BLaER1 (cell line): ENCODE measurements around the gene CRKL.

ENCODE experiments used
- H3K27ac ChIP-seq: shearing (Covaris generic); formaldehyde crosslinking; 2 replicates; pipeline ENCODE4 v1.8.1; 2022
- H3K27me3 ChIP-seq: shearing (Covaris generic); formaldehyde crosslinking; 2 replicates; pipeline ENCODE4 v1.8.1; 2022
- H3K36me3 ChIP-seq: shearing (Covaris generic); formaldehyde crosslinking; 2 replicates; pipeline ENCODE4 v1.8.1; 2022
- H3K4me1 ChIP-seq: shearing (Covaris generic); formaldehyde crosslinking; 2 replicates; pipeline ENCODE4 v1.8.1; 2022
- H3K4me2 ChIP-seq: shearing (Covaris generic); formaldehyde crosslinking; 2 replicates; pipeline ENCODE4 v1.8.1; 2022
- H3K4me3 ChIP-seq: shearing (Covaris generic); formaldehyde crosslinking; 2 replicates; pipeline ENCODE4 v1.8.1; 2022
- H3K9ac ChIP-seq: shearing (Covaris generic); formaldehyde crosslinking; 2 replicates; pipeline ENCODE4 v1.8.1; 2022
- H3K9me3 ChIP-seq: shearing (Covaris generic); formaldehyde crosslinking; 2 replicates; pipeline ENCODE4 v1.8.1; 2022
- H4K20me1 ChIP-seq: shearing (Covaris generic); formaldehyde crosslinking; 2 replicates; pipeline ENCODE4 v1.8.1; 2022
- Cebpa-rat ChIP-seq: shearing (Covaris generic); IDR thresholded peaks from 2 replicates; pipeline ENCODE4 v1.8.1; 2022

CRKL gene

DNA sequence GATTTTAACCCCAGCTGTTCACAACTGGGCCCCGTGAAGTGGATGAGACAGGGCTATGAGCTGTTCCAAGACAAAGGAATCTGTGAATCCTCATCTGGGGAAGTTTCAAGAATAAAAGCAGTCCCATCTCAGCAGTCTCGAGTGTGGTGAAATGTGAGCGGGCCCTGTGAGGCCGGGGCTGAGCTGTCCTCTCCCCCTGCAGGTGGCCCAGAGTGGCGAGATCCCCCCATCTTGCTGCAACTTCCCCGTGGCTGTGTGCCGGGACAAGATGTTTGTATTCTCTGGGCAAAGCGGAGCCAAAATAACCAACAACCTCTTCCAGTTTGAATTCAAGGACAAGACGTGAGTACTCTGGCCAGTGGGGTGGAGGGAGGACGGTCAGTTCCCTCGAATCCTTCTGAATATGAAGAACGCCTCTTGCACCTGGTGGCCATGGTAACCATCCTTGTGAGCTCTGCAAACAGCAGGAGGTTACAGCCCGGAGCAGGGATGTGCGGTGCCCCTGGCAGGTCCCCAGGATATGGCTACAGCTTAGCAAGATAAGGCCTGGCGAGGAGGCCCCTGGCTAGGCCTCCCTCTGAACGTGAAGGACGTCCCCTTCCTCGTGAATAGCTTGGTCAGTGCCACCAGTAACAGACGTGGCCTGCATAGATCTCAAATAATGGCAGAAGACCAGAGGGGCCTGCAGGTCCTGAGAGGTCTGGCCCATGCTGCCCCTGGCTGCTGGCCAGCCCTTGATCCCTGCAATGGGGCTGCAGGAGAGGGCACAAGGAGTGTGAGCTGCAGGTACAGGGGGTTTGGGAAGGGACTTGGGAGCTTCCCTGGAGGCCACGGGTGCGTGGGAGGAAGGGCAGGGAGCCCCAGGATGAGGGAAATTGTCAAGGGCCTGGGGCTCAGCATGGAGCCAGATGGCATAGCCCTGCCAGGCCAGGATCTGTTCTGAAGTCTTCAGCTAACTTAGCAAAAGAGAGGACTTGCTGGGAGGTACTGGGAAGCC, 73.3 kb downstream of the CRKL start:
- no peak overlapping the region for H3K4me3 ChIP-seq
- peaks cover 91% of the 10 kb centered on the region for H3K36me3 ChIP-seq
- H3K9me3 ChIP-seq, result no peaks in the 10 kb centered on the region
- peaks cover 19% of the 10 kb centered on the region for H3K4me1 ChIP-seq
- H3K9ac ChIP-seq, result peak overlapping the region; percentile 61; the same call in 1 of the 2 replicates
- no peak for TF ChIP-seq Cebpa-rat
- peaks cover 4% of the 10 kb centered on the region; the same call in 1 of the 2 replicates for H4K20me1 ChIP-seq
- no peaks in the 10 kb centered on the region for H3K27me3 ChIP-seq
- peak overlapping the region; percentile 64 for H3K4me2 ChIP-seq
- peak overlapping the region; percentile 23; the same call in 1 of the 2 replicates for H3K27ac ChIP-seq

DNA sequence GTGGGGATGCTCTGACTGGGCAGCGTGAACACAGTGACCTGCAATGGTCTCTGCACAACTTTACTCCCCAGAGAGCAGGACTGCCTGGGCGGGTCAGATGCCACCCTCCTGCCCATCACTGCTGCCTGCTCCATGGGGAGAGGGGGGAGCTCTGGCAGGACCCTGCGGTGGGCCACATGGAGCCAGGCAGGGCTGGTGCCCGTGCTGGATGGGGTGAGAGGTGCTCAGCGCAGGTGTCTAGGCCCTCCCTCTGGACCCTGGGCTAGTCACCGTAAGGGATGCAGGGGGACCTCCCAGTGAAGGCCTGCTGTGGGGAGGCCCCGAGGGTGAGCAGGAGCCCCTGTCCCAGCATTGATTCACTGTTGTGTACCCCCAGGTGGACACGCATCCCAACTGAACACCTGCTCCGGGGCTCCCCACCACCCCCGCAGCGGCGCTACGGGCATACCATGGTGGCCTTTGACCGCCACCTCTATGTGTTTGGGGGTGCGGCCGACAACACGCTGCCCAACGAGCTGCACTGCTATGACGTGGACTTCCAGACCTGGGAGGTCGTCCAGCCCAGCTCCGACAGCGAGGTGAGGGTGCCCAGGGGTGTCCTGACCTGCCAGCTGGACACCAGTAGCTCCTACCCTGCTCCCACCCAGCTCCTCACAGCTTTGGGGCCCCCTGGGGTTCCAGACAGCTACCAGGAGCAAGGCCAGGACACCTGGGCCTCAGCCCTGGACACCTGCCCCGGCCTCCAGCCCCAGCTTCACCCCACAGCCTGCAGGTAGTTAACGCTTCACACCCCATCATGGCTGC, 74.2 kb downstream of the CRKL start:
- no peak for TF ChIP-seq Cebpa-rat
- H3K27ac ChIP-seq, result no peak overlapping the region
- H4K20me1 ChIP-seq, result peaks cover 5% of the 10 kb centered on the region
- no peak overlapping the region for H3K9ac ChIP-seq
- peaks cover 19% of the 10 kb centered on the region for H3K4me1 ChIP-seq
- no peak overlapping the region for H3K4me3 ChIP-seq
- no peaks in the 10 kb centered on the region for H3K27me3 ChIP-seq
- H3K9me3 ChIP-seq, result no peaks in the 10 kb centered on the region
- peaks cover 93% of the 10 kb centered on the region for H3K36me3 ChIP-seq
- no peak overlapping the region for H3K4me2 ChIP-seq

DNA sequence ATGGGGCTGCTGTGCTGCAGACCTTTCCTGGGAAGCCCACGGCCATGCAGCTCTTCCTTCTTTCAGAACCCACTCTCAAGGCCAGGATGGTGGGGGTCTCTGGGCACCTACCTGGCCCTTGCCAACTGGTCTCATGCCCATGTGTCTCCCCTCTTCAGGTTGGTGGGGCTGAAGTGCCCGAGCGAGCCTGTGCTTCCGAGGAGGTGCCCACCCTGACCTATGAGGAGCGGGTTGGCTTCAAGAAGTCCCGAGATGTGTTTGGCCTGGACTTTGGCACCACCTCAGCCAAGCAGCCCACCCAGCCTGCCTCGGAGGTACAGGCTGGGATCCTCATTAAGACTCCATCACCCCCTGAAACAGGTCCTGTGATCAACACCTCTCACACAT, 74.8 kb downstream of the CRKL start:
- Histone ChIP-seq H3K4me3 (no peak overlapping the region), H3K9me3 (no peaks in the 10 kb centered on the region), H3K4me2 (no peak overlapping the region), H3K36me3 (peaks cover 94% of the 10 kb centered on the region), H3K4me1 (peaks cover 19% of the 10 kb centered on the region), H3K27ac (no peak overlapping the region), H3K9ac (no peak overlapping the region), H3K27me3 (no peaks in the 10 kb centered on the region), H4K20me1 (peaks cover 11% of the 10 kb centered on the region)
- TF ChIP-seq Cebpa-rat, result no peak

DNA sequence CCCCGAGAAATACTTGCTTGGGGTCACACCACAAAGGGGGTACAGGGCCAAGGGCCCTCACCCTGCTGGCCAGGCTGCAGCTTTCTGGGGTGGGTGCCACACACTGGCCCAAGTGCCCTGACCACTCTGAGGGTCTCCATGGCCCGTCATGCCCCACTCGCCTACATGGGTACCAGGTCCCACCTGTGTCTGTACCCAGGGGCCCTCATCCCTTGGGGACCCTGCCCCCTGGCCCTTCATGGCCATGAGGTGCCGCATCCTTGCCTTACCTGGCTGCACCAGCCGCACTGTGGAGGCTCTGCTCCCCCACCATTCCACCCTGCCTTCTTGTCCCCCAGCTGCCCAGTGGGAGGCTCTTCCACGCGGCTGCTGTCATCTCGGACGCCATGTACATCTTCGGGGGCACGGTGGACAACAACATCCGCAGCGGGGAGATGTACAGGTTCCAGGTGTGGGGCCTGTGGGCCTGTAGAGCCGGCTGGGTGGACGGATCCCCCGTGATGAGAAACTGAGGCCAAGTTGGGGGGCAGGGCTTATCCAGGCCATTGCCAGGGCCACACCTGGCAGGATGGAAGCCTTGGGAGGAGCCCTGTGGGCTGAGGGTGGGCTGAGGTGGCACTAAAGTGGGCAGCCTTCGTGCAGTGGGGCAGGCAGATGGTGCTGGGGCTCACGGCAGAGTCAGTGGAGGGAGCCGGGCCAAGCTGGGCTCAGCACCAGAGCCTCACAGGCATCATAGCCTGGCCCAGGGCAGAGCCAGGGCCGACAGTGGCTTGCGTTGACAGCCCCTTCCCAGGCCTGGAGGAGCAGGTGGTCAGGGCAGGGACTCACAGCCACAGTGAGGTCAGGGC, 75.5 kb downstream of the CRKL start:
- TF ChIP-seq Cebpa-rat, result no peak
- no peaks in the 10 kb centered on the region for H3K9me3 ChIP-seq
- H3K9ac ChIP-seq, result no peak overlapping the region
- no peak overlapping the region for H3K4me3 ChIP-seq
- H3K27me3 ChIP-seq, result no peaks in the 10 kb centered on the region
- H3K27ac ChIP-seq, result no peak overlapping the region
- H4K20me1 ChIP-seq, result peaks cover 17% of the 10 kb centered on the region
- H3K4me2 ChIP-seq, result no peak overlapping the region
- peaks cover 19% of the 10 kb centered on the region for H3K4me1 ChIP-seq
- H3K36me3 ChIP-seq, result peaks cover 94% of the 10 kb centered on the region

DNA sequence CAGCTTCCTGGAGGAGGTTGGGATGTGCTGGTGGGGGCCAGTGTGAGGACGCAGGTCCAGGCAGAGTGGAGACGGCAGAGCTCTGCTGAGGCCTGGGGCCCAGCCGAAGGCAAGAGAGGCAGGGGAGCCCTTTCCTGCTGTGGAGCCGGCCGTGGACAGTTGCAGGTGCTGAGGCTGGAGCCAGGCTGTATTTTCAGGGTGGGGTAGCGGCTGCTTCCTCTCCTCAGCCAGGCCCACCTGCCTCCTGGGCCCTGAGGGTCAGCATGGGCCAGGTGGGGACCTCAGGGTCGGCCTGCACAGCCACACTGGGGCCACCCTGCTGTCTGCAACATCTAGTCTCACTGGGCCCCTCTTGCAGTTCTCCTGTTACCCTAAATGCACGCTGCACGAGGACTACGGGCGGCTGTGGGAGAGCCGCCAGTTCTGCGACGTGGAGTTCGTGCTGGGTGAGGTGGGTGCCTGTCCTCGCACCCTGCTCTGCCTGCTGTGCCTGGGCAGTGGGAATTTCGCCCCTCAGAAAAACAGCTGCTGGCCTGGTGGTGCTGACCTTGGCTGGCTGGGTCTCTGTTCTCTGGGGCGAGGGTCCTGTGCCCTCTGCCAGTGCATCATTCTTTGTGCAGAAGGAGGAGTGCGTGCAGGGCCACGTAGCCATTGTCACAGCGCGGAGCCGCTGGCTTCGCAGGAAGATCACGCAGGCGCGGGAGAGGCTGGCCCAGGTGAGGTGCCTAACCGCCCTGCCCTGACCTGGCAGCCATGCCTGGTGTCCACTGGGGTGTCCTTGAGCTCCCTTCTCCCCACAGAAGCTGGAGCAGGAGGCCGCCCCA, 76.3 kb downstream of the CRKL start:
- Histone ChIP-seq H3K36me3 (peaks cover 94% of the 10 kb centered on the region), H3K9ac (no peak overlapping the region), H3K27me3 (no peaks in the 10 kb centered on the region)

DNA sequence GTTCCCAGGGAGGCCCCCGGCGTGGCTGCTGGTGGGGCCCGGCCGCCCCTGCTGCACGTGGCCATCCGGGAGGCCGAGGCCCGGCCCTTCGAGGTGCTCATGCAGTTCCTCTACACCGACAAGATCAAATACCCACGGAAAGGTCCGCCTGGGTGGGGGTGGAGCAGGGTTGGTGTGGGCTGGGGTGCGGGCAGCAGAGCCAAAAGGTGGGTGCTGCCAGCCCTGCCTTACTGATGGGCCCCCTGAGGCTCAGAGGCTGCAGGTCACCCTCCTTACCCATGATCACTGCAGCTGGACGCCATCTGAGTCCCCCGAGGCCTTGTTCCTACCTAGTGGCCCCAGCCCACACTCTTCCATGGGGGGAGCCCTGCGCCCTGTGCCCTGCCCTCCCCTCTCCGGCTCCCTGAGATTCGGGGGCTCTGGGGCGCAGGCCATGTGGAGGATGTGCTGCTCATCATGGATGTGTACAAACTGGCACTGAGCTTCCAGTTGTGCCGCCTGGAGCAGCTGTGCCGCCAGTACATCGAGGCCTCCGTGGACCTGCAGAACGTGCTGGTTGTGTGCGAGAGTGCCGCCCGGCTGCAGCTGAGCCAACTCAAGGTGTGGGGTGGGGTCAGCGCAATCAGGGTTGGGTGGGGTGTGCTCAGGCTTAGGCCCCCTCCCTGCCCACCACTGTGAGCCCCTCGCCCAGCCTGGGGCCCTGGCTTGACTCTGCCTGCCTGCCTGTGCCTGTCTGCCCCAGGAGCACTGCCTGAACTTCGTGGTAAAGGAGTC, 77.1 kb downstream of the CRKL start:
- peaks cover 94% of the 10 kb centered on the region for H3K36me3 ChIP-seq
- no peak overlapping the region for H3K4me3 ChIP-seq
- peaks cover 30% of the 10 kb centered on the region for H4K20me1 ChIP-seq
- no peak overlapping the region for H3K4me2 ChIP-seq
- H3K9me3 ChIP-seq, result no peaks in the 10 kb centered on the region
- no peak for TF ChIP-seq Cebpa-rat
- no peak overlapping the region for H3K9ac ChIP-seq
- H3K27ac ChIP-seq, result no peak overlapping the region
- no peaks in the 10 kb centered on the region for H3K27me3 ChIP-seq
- H3K4me1 ChIP-seq, result peaks cover 10% of the 10 kb centered on the region

More for the DNA sequence above, 76.3 kb downstream of the CRKL start:
- Histone ChIP-seq H3K27ac (no peak overlapping the region), H3K4me1 (peaks cover 18% of the 10 kb centered on the region), H3K4me3 (no peak overlapping the region), H3K9me3 (no peaks in the 10 kb centered on the region), H3K4me2 (no peak overlapping the region), H4K20me1 (peaks cover 25% of the 10 kb centered on the region)
- no peak for TF ChIP-seq Cebpa-rat

DNA sequence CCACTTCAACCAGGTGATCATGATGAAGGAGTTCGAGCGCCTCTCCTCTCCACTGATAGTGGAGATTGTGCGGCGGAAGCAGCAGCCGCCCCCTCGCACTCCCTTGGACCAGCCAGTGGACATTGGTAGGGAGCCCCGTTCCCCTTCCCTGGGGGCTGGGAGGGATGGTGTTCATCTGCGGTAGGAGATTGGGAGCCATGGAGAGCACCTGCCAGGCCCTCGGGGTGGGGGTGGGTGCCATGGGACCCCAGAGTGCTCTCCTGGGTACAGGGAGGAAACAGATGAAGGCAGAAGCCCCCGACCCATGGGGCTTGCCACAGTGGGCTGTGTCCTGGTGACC, 77.7 kb downstream of the CRKL start:
- Histone ChIP-seq H3K9ac (no peak overlapping the region), H3K4me3 (no peak overlapping the region), H3K4me2 (no peak overlapping the region), H4K20me1 (peaks cover 34% of the 10 kb centered on the region), H3K36me3 (peaks cover 99% of the 10 kb centered on the region), H3K4me1 (peaks cover 8% of the 10 kb centered on the region), H3K27ac (no peak overlapping the region), H3K27me3 (no peaks in the 10 kb centered on the region), H3K9me3 (no peaks in the 10 kb centered on the region)
- TF ChIP-seq Cebpa-rat, result no peak

DNA sequence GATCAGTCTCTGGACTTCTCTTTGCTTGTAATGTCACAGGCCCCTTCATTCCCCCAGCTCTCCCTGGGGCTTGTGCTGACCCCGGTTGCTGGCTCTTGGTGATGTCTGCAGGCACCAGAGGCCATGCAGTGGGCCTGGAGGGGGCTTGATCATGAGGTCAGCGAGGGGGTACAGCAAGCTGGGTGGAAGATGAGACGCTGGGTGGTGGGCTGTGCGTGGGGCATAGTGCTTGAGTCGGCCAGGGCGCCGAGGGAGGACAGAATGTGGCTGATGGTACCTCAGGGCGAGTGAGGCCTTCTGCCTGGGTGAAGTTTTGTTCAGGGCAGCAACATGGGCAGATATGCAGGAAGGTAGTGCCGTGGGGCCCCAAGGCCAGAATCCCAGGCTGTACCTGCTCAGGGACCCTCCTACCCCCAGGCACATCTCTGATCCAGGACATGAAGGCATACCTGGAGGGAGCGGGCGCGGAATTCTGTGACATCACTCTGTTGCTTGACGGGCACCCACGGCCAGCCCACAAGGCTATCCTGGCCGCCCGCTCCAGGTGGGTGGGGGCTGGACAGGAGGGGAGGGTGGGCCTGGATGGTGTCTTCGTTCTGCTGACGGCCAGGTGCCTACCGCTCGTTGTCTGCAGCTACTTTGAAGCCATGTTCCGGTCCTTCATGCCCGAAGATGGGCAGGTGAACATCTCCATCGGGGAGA, 78.3 kb downstream of the CRKL start:
- Histone ChIP-seq H3K9me3 (no peaks in the 10 kb centered on the region), H3K36me3 (peaks cover 99% of the 10 kb centered on the region), H3K4me3 (no peak overlapping the region), H3K4me1 (peaks cover 10% of the 10 kb centered on the region), H3K27me3 (no peaks in the 10 kb centered on the region), H3K27ac (no peak overlapping the region), H4K20me1 (peaks cover 40% of the 10 kb centered on the region), H3K9ac (no peak overlapping the region), H3K4me2 (no peak overlapping the region)
- TF ChIP-seq Cebpa-rat, result no peak
